ENCODE results near the gene CADM1.
"Not testable (repeated sequence)": the region's sequence is repeated elsewhere in the genome, so short reads cannot be mapped to it uniquely, and the experiment has no call there.

CADM1 gene

DNA sequence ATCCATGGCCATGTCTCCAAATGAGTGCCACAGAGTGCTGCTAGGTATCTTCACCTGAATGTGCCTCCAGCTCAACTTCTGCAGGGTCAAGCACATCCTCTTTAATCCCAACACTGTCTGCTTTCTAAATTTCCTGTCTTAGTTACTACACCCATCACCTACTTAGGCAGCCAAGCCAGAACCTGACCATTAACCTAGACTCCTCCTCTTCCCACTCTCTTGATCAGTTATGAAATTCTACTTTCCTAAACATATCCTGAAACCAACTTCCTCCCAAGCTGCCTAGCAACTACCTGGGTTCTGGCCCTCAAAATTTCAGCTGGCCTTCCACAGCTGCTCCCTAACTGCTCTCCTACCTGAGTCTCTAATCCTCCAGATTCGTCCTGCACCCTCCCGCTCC is 22.7 kb downstream of the CADM1 start:
- FAIRE-seq: no peak
- no peak for DNase-seq (ENCODE audit: insufficient read length, low spot score)

DNA sequence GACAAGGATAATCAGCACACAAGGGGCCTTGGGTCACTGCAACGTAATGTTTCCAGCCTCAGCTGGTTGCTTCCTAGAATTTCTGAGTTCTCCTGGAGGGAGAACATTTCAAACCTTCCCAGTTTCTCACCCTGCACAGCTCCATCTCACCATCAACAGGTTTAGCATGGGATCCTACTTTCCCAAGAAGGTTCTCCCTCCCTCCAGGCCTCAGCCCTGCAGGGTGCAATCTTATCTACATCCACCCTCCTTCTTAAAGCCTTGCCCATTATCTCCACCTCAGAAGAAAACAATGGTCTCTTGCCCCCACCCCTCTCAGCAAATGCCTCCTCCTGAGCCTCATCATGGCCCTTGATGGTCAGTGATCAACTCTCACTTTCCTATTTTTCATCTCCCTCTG is 23.6 kb downstream of the CADM1 start:
- FAIRE-seq (no peak), DNase-seq (ENCODE audit: insufficient read length, low spot score) (no peak)

DNA sequence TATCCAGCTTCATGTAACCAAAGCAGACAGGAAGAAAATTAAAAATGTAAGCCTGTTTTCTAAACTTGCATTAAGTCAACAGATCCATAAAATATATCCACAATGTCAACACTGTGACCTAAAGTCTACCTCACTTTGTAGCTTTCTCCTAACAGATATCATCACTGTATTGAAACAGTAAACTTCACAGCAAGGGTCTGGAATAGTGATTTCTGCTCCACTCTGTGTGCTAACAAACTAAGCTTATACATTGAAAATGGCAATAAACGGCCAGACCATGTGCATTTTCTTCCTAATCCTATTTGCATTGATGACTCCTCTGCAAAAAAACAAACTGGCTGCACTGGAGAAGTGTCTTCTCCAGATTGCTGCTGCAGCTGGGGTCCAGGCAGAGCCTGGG is 26.8 kb downstream of the CADM1 start:
- DNase-seq (ENCODE audit: insufficient read length, low spot score) (no peak), FAIRE-seq (no peak)

DNA sequence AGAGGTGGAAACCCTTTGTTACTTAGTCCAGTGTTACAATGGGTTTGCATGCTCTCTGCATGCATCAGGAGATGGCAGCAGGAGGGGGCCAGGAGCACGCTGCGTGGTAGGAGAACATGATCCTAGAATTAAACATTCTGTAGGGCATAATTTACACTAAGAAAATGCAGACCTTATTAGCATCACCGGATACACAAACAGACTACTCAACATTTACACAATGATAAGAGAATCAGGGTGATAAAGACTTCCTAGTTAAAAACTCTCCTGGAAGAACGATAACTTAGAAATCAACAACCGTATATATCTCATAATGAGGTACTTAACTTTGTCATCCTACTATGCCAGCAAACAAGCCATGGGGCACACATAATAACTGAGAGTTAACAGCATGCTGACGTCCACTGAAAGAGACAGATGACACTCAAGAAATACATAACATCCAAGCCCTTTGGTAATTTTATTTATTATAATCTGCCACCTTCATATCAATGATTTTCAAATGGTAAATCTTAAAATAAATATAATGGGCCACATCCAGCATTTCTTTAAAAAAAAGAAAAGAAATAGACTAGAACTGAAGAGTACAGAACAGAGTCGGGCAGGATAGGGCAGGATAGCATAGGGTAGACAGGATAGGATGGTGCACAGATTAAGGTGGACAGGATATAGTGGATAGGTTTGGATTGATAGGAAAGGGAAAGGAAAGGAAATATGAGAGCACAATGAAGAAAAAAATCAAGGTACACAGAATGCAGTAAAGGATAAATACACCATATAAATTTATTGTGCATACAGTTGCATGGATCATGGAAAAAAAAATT is 27.5 kb downstream of the CADM1 start:
- FAIRE-seq (no peak), DNase-seq (ENCODE audit: insufficient read length, low spot score) (no peak)

DNA sequence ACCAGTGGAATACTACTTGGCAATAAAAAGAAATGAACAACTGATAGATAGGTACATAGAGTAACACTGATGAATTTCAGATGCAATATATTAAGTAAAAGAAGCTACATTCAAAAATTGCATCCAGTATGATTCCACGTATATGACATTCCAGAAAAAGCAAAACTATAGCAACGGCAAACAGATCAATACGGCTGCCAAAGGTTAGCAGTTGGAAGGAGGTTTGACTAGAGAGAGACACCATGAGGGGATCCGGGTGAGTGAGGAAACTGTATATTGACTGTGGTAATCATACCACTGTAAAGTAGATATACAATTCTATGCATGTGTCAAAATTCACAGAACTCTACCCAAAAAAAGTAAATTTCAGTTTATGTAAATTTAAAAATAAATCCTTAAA is 28.7 kb downstream of the CADM1 start:
- DNase-seq (ENCODE audit: insufficient read length, low spot score): no peak
- FAIRE-seq: no peak

DNA sequence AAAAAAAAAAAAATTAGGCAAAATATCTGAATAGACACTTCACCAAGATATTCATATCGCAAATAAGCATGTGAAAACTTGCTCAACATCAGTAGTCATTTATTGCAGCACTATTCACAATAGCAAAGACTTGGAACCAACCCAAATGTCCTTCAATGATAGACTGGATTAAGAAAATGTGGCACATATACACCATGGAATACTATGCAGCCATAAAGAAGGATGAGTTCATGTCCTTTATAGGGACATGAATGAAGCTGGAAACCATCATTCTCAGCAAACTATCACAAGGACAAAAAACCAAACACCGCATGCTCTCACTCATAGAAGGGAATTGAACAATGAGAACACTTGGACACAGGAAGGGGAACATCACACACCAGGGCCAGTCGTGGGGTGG is 29.9 kb downstream of the CADM1 start:
- not testable (repeated sequence) for FAIRE-seq; DNase-seq (ENCODE audit: insufficient read length, low spot score)

DNA sequence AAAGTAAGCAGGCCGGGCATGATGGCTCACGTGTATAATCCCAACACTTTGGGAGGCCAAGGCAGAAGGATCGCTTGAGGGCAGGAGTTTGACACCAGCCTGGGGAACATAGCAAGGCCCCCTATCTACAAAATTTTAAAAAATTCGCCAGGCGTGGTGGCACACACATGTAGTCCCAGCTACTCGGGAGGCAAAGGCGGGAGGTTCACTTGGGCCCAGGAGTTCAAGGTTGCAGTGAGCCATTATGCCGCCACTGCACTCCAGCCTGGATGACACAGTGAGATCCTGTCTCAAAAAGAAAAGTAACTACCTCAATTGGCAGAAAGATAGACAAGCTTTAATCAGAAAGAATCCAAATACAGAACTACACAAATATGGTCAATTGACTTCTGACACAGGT is 31.0 kb downstream of the CADM1 start:
- FAIRE-seq: no peak
- no peak for DNase-seq (ENCODE audit: insufficient read length, low spot score)

DNA sequence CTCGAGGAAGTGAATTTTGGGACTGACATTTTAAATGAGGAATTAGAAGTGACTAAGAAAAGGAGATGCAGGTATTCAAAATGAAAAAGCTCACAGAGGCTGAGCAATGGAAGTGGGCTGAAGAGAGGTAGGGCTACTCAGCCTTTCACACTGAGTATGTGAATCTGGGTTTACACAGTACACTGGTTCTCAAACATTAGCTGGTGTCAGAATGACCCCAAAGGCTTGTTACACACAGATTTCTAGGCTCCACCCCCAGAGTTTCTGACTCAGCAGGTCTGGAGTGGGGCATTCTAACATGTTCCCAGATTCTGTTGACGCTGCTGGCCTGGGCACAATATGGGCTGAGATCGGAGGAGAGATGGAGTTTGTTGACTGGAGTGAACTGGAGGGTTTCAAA is 32.8 kb downstream of the CADM1 start:
- FAIRE-seq: no peak
- DNase-seq (ENCODE audit: insufficient read length, low spot score): no peak

DNA sequence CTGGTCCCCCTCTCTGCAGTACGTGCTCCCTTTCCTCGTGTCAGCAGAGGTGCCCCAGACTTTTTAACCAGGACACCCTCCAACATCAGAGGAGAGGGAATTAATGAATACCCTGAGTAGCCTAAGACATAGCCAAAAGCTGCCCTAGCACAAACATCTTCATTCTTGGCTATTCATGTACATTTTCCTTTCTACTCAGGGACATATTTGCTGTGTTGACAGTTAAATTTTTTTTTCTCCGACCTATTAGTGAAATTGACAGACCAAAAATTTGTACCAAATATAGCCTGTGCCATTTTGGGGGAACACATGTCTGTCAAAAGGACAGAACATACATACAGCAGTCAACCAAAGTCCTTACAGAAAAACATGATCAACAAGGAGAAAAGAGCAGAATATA is 33.3 kb downstream of the CADM1 start:
- FAIRE-seq: no peak

DNA sequence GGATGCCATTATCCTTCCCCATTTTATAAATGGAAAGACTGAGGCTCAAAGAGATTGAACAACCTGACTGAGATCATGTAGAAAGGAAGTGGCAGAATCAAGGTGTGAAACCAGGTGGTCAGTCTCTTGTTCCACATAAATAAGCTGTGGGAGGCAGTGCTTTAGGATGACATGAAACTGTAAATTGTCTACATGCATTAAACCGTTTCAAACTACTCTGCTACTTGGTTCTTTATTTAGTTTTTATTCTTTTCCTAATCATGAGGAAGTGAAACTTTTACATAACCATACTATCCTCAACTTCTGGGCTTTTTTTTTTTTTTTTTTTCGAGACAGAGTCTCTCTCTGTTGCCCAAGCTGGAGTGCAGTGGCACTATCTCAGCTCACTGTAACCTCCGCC is 34.9 kb downstream of the CADM1 start:
- no peak for DNase-seq (ENCODE audit: insufficient read length, low spot score)
- no peak for FAIRE-seq

More for the DNA sequence above, 33.3 kb downstream of the CADM1 start:
- DNase-seq (ENCODE audit: insufficient read length, low spot score): no peak

DNA sequence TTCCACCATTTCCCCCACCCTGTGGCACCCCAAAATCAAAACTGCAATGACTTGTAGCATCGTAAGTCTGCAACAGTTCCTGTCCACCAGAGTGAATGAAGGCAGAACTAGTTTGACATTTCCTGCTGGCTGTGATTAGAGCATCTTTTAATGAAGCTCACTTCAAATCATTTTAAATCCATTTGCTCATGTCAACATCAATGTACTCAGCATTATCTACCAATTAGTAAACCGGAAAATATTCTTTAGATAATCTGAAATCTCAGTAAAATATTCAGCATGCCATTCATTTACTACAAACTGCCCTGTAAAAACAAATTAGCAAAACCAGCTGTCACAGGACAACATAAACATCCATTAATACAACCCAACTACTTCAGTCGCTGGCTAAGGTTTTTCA is 38.1 kb downstream of the CADM1 start:
- no peak for FAIRE-seq
- DNase-seq (ENCODE audit: insufficient read length, low spot score): no peak

DNA sequence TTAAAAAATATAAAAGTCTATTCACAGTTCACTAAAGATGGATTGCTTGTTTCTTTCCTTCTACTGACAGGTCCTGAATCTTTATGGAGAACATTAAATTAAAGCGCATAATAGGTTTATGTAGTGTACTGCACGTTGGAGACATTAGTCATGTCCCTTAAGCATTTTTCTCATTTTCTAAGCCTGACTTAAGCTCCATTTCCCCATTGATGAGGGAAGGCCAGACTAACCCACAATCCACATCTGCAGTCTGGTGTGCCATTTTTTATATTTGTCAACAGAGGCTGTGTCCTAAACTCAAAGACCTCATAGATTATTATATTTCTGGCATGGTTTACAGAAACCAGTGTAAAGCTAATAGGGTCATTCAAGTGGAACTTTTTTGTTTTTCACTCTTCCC is 39.9 kb downstream of the CADM1 start:
- FAIRE-seq (no peak), DNase-seq (ENCODE audit: insufficient read length, low spot score) (no peak)

DNA sequence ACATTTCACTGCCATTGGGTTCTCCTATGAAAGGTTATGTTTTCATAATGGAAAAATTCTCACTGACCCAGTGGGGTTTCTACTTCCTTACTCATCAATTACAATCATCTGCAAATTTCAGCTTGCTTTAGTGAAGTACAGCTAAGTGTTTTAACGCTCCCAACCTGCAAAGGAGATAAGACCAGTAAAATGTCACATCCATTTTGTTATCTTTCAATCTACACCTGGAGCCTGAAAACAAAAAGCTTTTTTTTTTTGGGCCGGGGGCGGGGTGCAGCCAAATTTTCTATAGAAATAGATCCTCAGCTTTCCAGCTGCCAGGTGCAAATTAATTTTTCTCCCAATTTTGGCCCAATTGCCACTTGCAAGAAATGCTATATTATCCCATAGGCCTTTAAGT is 40.6 kb downstream of the CADM1 start:
- FAIRE-seq (no peak), DNase-seq (ENCODE audit: insufficient read length, low spot score) (no peak)

DNA sequence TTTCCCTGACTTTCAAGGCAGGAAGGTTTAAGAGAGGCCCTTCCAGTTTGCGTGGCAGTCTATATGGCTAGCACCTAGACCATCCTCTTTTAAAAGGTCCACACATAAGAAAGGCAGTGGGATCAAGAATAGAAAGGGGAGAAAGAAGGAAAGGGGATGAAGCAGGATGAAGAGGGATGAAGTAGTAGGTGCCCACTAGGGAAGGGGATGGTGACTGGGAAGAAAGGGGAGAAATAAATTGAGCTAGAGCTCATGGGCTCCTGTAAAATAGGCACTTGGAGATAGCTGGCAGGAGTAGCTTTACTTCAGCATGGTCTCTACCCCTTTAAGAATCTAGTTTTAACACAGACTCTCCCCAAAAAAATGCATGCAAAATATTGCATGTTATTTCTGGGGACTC is 41.5 kb downstream of the CADM1 start:
- FAIRE-seq (no peak), DNase-seq (ENCODE audit: insufficient read length, low spot score) (no peak)

DNA sequence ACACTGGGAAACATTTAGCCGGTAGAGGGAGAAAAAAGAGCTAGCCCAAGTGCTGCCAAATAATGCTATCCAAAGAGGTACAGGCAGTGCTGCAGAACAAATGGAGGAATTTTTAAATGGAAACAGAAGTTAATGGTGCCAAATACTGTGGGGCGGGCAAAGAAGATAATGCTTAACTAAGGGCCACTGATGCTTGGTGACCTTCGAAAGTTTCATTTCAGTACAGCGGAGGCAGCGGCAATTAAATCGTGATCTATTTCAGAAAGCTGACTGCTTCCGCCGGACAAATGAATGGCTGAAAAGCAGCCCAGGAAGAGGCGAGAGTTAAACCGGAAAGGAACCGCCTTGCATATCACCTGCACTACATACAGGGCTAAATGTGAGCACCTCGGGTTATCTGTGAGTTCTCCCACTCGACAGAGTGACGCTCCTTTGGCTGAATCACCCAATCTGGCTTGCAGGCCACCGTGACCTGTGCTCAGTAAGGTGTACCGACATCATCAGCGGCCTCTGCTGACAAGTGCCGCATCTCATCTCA is 42.1 kb downstream of the CADM1 start:
- DNase-seq (ENCODE audit: insufficient read length, low spot score) (no peak), FAIRE-seq (no peak)

DNA sequence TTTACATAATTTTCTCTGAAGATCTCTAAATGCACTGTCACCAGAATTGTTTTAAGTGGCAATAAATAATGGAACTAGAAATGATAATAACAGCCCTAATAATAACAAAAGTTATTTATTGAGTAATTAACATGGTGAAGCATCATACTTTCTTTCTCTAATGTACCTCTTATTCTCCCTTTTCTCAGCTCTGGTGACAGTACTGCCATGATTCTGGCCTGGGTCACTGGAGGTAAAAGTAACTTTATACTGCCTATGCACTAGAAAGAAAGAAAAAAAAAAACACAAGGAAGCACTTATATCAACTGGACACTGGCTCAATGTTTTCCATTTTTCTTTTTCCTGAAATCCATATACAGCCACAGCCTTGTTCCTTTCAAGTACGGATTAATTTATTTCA is 43.7 kb downstream of the CADM1 start:
- DNase-seq (ENCODE audit: insufficient read length, low spot score): no peak
- no peak for FAIRE-seq

DNA sequence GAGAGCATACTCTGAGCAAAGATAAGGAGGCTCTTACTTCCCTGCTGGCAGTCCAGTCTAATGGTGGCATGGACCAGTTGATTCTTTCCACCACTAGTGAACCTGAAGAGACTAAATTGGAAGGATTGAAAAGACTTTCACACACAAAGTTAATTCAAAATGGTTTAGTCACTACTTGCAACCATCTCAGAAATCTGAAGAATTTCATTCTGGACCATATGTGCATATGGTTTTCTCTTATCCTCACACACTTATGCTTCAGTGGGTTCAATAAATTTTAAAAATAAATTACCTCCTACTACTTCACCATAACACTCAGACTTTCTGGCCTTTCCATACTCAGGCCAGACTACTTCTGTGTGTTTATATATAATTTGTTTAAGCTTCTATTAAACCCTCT is 44.7 kb downstream of the CADM1 start:
- FAIRE-seq: no peak
- DNase-seq (ENCODE audit: insufficient read length, low spot score): no peak

DNA sequence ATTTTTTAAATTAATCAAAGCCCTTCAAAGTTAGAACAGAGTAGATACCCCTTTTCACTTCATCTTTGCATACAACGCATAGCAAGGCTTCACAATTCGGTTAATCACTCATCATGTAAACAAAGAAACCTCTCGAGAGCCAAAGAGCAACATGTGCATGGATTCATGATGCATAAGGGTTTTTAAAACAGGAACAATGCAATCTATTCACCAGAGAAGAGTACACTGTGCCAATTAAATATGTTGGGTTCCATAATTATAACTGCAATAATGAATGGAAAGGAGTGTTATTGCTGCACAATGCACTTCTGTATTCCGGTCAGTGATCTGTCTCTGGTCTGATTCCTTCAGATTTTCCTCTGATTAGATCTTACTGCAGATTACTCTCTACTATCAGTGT is 45.3 kb downstream of the CADM1 start:
- DNase-seq (ENCODE audit: insufficient read length, low spot score): no peak
- FAIRE-seq: no peak

DNA sequence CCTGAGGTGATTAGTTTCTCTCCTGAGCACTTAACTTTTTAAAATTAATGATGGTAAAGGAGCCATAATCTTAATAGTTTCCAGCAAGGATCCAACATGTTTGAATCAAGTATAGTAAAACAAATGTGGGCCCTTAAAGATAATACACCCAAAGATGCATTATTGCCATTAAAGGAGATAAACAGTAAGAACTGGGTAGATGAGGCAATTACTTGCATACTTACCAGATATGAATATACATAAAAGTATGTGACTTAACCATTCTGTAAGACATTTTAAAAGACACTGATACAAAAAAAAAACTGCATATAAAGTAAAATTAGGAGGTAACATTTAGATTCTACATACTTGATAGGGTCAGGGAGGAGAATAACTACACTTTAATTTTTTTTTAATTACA is 48.2 kb downstream of the CADM1 start:
- DNase-seq (ENCODE audit: insufficient read length, low spot score): no peak
- FAIRE-seq: no peak

DNA sequence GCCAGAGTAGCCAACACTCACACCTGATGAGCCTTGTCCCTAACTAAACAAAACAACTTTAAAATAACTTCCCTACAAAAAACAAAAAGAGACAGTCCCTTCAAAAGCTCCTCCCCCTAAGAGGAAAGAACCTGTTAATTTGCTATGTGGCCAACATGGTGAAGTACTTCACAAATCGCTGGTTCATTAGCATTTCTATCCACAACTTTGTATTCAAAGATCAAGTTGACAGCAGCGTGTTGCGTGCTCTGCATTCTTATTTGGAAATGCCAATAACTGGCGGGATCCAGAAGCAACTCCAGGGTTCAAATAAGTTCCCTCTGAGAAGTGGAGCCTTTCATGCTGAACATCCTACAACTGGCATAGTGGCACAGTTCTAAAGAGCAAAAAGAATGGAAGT is 48.6 kb downstream of the CADM1 start:
- FAIRE-seq (no peak), DNase-seq (ENCODE audit: insufficient read length, low spot score) (no peak)

DNA sequence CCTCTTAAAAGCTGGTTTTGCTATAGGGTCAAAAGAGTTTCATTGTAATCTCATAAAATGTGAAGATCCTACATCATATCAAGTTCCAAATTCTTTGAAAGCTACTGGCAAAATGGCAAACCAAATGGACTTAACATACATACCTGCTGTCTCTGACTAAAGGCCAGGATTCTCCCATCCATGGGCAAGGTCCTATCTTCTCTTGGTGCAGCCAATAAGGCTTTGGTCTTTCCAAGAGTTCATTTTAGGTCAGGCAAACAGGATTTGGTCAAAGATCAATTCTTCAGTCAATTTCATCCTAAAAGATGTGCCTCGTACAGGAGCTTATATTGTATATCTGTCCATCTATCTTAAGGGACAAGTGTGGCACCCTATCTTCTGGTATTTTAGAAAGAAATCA is 49.7 kb downstream of the CADM1 start:
- no peak for FAIRE-seq
- no peak for DNase-seq (ENCODE audit: insufficient read length, low spot score)

DNA sequence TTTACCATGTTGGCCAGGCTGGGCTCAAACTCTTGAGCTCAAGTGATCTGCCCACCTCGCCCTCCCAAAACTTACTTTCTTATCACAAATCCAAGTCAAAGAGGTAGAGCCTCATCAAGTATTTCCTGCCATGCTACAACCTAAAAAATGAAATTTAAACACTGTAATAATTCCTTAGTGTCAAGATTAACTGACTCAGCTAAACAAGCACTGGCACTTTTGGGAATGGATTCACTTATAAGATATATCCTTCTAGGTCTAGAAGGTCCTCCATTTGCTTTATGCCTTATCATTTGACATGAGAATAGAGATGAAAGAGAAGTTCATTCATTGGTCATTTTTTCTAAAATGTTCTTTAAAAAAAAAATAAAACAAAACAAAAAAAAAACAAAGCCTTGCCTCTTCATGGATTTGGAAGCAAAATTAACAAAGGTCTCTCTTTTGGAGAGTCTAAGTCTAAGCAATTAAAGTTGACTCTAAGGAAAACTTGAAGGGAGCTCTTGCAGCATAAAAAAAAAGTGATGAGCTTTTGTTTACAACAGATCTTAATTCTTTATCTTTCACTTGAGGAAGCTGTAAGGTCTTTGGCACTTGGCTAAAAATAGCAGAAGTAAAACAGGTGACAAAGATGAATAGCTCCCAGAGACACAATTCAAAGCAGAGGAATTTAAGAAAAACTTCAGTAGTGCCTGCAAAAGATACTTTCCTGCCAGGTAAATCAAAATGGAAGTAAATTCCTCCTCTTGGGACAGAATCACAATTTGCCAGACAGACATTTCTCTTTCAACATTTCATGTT is 50.3 kb downstream of the CADM1 start:
- no peak for FAIRE-seq

More for the DNA sequence above, 50.3 kb downstream of the CADM1 start:
- DNase-seq (ENCODE audit: insufficient read length, low spot score): no peak

Data from GM19239 (cell line).